ENCODE measurements around the gene SSTR1. TPM values are rescaled to one million over a fixed set of nuclear protein-coding genes. Genes with fewer than 3 reads are reported as not detected.
A peak's percentile ranks its signal among the peaks of the same experiment; 100 is the strongest.

The SSTR1 gene
- total and polyA plus RNA-seq, 2 of the 13 experiments (the other 11 are each of a cell fraction or from before 2014, with no cell fraction given): 0.04 TPM

GRCh38 chr14:38207736-38208617, at the start of gene SSTR1 (continued):
- no peak for TF ChIP-seq ZNF572 (CRISPR knock-in tag; IDR thresholded peaks at IDR 0.05)
- TF ChIP-seq ATF7-NPFF (CRISPR knock-in tag; IDR thresholded peaks at IDR 0.05; ENCODE audit: low read depth): no peak
- TF ChIP-seq NFE2L1 (CRISPR knock-in tag; IDR thresholded peaks at IDR 0.05; ENCODE audit: borderline replicate concordance): no peak
- no peak for TF ChIP-seq ARHGAP35 (CRISPR knock-in tag; IDR thresholded peaks at IDR 0.05; ENCODE audit: borderline replicate concordance)
- TF ChIP-seq CEBPZ (IDR thresholded peaks at IDR 0.05; ENCODE audit: low read length): no peak
- TF ChIP-seq SNAI1 (CRISPR knock-in tag; IDR thresholded peaks at IDR 0.05; ENCODE audit: borderline replicate concordance): no peak
- no peak for TF ChIP-seq CENPX (CRISPR knock-in tag; IDR thresholded peaks at IDR 0.05)
- TF ChIP-seq EZH2 (conservative IDR thresholded peaks at IDR 0.05; ENCODE audit: low read depth, low read length): peak; percentile 94; the same call in 1 of the 2 replicates
- peak; percentile 18; the same call in 1 of the 2 replicates for TF ChIP-seq ZIK1 (CRISPR knock-in tag; IDR thresholded peaks at IDR 0.05; ENCODE audit: borderline replicate concordance, low read depth)
- TF ChIP-seq ZNF574 (CRISPR knock-in tag; IDR thresholded peaks at IDR 0.05): no peak; the same call in 1 of the 2 replicates
- TF ChIP-seq ZNF501 (CRISPR knock-in tag; IDR thresholded peaks at IDR 0.05): no peak
- TF ChIP-seq ZFP90 (CRISPR knock-in tag; IDR thresholded peaks at IDR 0.05; ENCODE audit: borderline replicate concordance): no peak
- no peak for TF ChIP-seq FOSL1 (CRISPR knock-in tag; IDR thresholded peaks at IDR 0.05; ENCODE audit: borderline replicate concordance)
- TF ChIP-seq ZNF781 (CRISPR knock-in tag; IDR thresholded peaks at IDR 0.05; ENCODE audit: borderline replicate concordance, not compliant biosample characterization): peak; percentile 71
- TF ChIP-seq ATF3 (CRISPR knock-in tag; IDR thresholded peaks at IDR 0.05): no peak
- no peak for TF ChIP-seq TFE3 (CRISPR knock-in tag; IDR thresholded peaks at IDR 0.05)
- TF ChIP-seq ZNF235 (CRISPR knock-in tag; IDR thresholded peaks at IDR 0.05; ENCODE audit: borderline replicate concordance): no peak
- TF ChIP-seq CEBPB (IDR thresholded peaks at IDR 0.05; ENCODE audit: borderline replicate concordance, low read depth, low read length): no peak
- peak; percentile 55; the same call in 1 of the 2 replicates for TF ChIP-seq TFDP2 (CRISPR knock-in tag; IDR thresholded peaks at IDR 0.05)

All from HepG2 (cell line).